Activated B cell treated with CpG ODN at 0.5 μM for 24 hours (primary cell): Measurements from ENCODE around the gene PKD2L1. TPM values are rescaled to one million over a fixed set of nuclear protein-coding genes. Genes with fewer than 3 reads are reported as not detected.

Source experiments
- ATAC-seq: fragments of 200-7000 bp; cut with Tn5 transposase; one replicate; pipeline ENCODE4 v1.10.0; 2021; ENCODE audit warnings: low read depth, mild to moderate bottlenecking, moderate library complexity
- CTCF ChIA-PET: fragments of 350-600 bp; sonication (Branson Sonifier 250); formaldehyde crosslinking; loops from one replicate; lab custom pipeline; 2021; ENCODE audit warnings: antibody characterized with exemption; lab: Charles Lee
- POLR2A ChIA-PET: fragments of 350-600 bp; sonication (Branson Sonifier 250); formaldehyde crosslinking; loops from one replicate; lab custom pipeline; 2021; ENCODE audit warnings: antibody characterized with exemption; lab: Charles Lee
- DNase-seq: peaks from one replicate; pipeline ENCODE4 v3.0.0; 2022
- H3K27ac Mint-ChIP-seq: one replicate; pipeline ENCODE4 v1.8.0; 2020; ENCODE audit warnings: mixed read lengths
- H3K27me3 Mint-ChIP-seq: one replicate; pipeline ENCODE4 v1.8.0; 2021; ENCODE audit warnings: mixed read lengths
- H3K36me3 Mint-ChIP-seq: one replicate; pipeline ENCODE4 v1.8.0; 2021; ENCODE audit warnings: low read depth, mixed read lengths
- H3K4me1 Mint-ChIP-seq: one replicate; pipeline ENCODE4 v1.8.0; 2021; ENCODE audit warnings: mixed read lengths
- H3K4me3 Mint-ChIP-seq: one replicate; pipeline ENCODE4 v1.8.0; 2020; ENCODE audit warnings: mild to moderate bottlenecking, mixed read lengths
- H3K9me3 Mint-ChIP-seq: one replicate; pipeline ENCODE4 v1.8.0; 2020; ENCODE audit warnings: mixed read lengths
- intact Hi-C: fragments of 100-400 bp; cut with micrococcal nuclease; formaldehyde crosslinking; loops from one replicate; pipeline ENCODE4 v1.15.1; 2024
- total RNA-seq: library from RNA; stranded (reverse); gene quantifications from 2 replicates; pipeline ENCODE4 v1.2.3, GENCODE V29; 2022
- TF ChIP-seq, protein P1 (sequence below): fragments of 200-600 bp; IDR thresholded peaks from one replicate; pipeline ENCODE4 v1.8.0; 2022; ENCODE audit warnings: antibody characterized with exemption, mild to moderate bottlenecking

The PKD2L1 gene
- total RNA-seq, 1 donor from 2014 or later = not detected

DNA sequence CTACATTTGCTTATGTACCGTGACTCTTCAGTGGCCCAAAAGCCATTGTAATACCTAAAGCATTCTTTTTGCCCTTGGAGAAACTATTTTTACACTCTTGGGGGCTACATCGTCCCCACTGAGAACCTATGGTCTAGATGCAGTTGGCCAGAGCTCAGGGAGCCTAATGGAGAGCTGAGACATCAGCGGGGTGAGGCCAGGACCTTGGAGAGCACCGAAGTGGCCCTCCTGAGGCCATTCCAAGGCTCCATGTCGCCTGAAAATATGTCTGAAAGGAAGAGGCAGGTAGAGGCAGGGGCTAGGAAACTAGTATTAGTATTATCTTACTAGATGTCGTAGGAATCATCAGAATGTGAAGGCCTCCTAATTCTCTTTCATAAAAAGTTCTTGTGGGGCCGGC lies 4.9 kb downstream of the PKD2L1 start:
- Mint-ChIP-seq H3K27me3 (peaks cover 4% of the 10 kb centered on the region), H3K4me1 (peaks cover 26% of the 10 kb centered on the region), H3K4me3 (no peak overlapping the region), H3K9me3 (no peaks in the 10 kb centered on the region), H3K36me3 (no peaks in the 10 kb centered on the region), H3K27ac (peak overlapping the region; percentile 66)
- ChIA-PET CTCF (interaction anchor here (2.2 kb wide), 1 partner anchor 22 kb away, joined by 6 read pairs; no protein-coding TSS in a partner anchor), POLR2A (no interaction called here)
- intact Hi-C loops = no loop called here
- DNase-seq (no peak), ATAC-seq (no peak)
- TF ChIP-seq, protein P1, sequence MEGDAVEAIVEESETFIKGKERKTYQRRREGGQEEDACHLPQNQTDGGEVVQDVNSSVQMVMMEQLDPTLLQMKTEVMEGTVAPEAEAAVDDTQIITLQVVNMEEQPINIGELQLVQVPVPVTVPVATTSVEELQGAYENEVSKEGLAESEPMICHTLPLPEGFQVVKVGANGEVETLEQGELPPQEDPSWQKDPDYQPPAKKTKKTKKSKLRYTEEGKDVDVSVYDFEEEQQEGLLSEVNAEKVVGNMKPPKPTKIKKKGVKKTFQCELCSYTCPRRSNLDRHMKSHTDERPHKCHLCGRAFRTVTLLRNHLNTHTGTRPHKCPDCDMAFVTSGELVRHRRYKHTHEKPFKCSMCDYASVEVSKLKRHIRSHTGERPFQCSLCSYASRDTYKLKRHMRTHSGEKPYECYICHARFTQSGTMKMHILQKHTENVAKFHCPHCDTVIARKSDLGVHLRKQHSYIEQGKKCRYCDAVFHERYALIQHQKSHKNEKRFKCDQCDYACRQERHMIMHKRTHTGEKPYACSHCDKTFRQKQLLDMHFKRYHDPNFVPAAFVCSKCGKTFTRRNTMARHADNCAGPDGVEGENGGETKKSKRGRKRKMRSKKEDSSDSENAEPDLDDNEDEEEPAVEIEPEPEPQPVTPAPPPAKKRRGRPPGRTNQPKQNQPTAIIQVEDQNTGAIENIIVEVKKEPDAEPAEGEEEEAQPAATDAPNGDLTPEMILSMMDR = no peak

DNA sequence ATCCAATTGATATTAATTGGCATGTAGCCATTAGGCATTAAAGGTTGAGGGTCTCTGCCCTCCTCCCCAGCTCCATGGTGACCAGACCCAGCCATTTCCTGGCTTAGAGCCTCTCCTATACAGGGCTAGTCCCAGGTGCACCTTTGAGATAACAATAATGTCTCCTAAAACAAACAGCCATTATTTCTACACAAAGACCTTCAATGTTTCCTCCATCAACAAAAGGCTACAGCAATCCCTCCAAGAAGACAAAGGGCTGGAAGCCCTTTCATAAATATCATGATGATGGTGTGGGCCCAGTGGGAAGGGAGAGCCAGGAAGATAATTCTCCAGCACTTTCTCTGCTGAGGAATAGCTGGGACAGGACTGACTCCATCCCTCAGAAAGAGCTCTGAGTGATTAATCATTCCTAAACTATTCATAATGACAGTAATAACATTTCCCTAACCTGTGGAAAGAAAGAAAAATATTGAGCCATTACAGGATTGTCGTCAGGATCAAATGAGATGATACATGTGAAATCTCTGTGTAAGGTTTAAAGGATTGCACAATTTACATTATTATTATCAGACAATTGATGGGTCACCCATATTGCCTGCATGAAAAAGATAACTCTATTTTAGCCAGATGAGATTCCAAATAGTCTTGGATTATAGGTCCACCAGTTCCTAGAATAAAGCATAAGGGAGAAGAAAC lies 10.2 kb downstream of the PKD2L1 start:
- POLR2A ChIA-PET = interaction anchor here (0.5 kb wide), 1 partner anchor 105 kb away, joined by 5 read pairs; no protein-coding TSS in a partner anchor
- H3K4me3 Mint-ChIP-seq = no peak overlapping the region
- CTCF ChIA-PET = no interaction called here
- no peaks in the 10 kb centered on the region for H3K9me3 Mint-ChIP-seq
- intact Hi-C loops = no loop called here
- H3K36me3 Mint-ChIP-seq = no peaks in the 10 kb centered on the region
- peaks cover 30% of the 10 kb centered on the region for H3K27me3 Mint-ChIP-seq
- ATAC-seq (no peak), DNase-seq (no peak)
- TF ChIP-seq, protein P1 = no peak
- no peaks in the 10 kb centered on the region for H3K4me1 Mint-ChIP-seq
- no peak overlapping the region for H3K27ac Mint-ChIP-seq

DNA sequence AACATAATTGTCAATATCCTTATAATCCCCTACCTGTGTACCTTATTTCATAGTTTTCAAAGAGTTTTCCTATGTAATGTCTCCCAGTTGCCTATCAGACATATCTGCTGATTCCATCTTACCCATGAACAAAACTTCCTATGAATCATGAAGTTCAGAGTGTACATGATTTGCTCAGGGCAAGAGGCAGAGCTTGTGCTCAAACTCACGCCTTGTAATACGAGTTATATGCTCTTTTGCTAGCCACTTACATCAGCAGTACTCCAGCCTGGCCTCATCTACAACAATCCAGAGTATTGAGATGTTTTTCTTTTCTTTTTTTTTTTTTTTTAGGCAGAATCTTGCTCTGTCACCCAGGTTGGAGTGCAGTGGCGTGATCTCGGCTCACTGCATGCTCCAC lies 11.8 kb downstream of the PKD2L1 start:
- DNase-seq (no peak), ATAC-seq (no peak)
- H3K27ac Mint-ChIP-seq = no peak overlapping the region
- ChIA-PET CTCF (no interaction called here), POLR2A (no interaction called here)
- H3K9me3 Mint-ChIP-seq = no peaks in the 10 kb centered on the region
- H3K36me3 Mint-ChIP-seq = no peaks in the 10 kb centered on the region
- TF ChIP-seq, protein P1 = no peak
- H3K27me3 Mint-ChIP-seq = peaks cover 35% of the 10 kb centered on the region
- no peaks in the 10 kb centered on the region for H3K4me1 Mint-ChIP-seq
- no peak overlapping the region for H3K4me3 Mint-ChIP-seq
- intact Hi-C loops = no loop called here

DNA sequence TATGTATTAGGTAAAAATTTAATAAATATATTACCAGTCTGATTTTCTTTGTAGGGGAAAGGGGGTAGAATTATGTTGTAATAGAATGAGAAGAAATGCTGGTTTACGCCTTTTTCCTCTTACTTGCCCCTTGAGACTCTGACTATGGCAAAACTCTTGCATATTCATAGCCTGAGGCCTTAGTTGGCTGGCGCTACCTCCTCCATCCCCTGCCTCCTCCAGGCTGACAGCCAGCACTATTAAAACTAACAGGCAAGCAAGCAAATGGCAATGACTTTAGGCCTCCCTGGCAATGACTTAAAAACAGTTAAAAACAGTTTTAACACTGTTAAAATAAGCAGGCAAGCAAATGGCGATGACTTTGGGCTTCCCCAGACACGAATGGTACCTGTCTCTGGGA lies 14.4 kb downstream of the PKD2L1 start:
- ChIA-PET CTCF (no interaction called here), POLR2A (no interaction called here)
- DNase-seq = no peak
- no peak overlapping the region for H3K27ac Mint-ChIP-seq
- TF ChIP-seq, protein P1 = no peak
- H3K4me3 Mint-ChIP-seq = no peak overlapping the region
- H3K9me3 Mint-ChIP-seq = no peaks in the 10 kb centered on the region
- H3K4me1 Mint-ChIP-seq = no peaks in the 10 kb centered on the region
- intact Hi-C loops = no loop called here
- peaks cover 54% of the 10 kb centered on the region for H3K27me3 Mint-ChIP-seq
- ATAC-seq = no peak
- no peaks in the 10 kb centered on the region for H3K36me3 Mint-ChIP-seq

DNA sequence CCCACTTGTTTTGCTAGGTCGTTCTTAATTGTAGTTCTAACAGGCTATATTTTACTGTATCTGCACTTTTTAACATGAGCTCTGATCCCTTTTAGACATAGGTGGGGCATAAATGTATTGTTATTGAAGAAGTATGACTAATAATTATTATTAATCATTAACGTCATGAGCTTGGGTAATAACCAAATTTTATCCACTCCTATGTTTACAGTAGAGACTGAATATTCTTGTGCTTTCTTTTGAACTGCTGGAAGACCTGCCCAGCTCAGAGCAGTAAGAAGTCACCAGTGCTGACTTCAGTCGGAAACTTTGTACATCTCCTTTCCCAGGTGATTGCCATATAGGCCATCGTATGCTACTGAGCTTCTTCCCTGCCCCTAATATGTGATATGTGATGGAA lies 18.7 kb downstream of the PKD2L1 start:
- no peak for DNase-seq
- ChIA-PET CTCF (interaction anchor here (0.7 kb wide), 1 partner anchor 123 kb away, joined by 3 read pairs; no protein-coding TSS in a partner anchor), POLR2A (no interaction called here)
- H3K4me3 Mint-ChIP-seq = no peak overlapping the region
- H3K27me3 Mint-ChIP-seq = peaks cover 46% of the 10 kb centered on the region
- TF ChIP-seq, protein P1 = no peak
- H3K36me3 Mint-ChIP-seq = no peaks in the 10 kb centered on the region
- H3K27ac Mint-ChIP-seq = no peak overlapping the region
- no peaks in the 10 kb centered on the region for H3K9me3 Mint-ChIP-seq
- no peaks in the 10 kb centered on the region for H3K4me1 Mint-ChIP-seq
- no peak for ATAC-seq
- intact Hi-C loops = no loop called here
